Suppressor macrophage (primary cell): ENCODE data around the gene ELMO1.

ENCODE experiments used
- DNase-seq, 4 experiments: peaks; one replicate each; pipeline ENCODE4 v3.0.0-alpha.2; 2020 to 2022

ELMO1 gene

GRCh38 chr7:37431413-37431812, 17.3 kb downstream of the ELMO1 start:
- DNase-seq = no peak

DNA sequence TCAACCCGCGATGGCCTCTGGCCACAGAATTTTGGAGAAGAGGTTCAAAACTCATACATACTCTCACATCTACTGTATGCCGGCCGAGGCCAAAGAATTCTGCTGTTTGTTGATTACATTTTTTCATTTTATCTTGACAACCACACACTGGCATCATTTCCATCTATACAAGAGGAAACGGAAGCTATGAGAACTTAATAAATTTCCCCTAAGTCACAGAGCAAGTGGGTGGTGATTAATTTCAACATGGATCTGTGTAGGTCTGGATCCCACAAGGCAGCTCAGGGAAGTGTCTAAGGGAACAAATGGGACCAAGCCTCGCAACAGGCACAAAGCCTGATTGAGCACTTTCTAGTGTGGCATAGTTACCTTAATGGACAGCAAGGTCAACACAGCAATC, 18.0 kb downstream of the ELMO1 start:
- DNase-seq = peak in 3 of 4 experiments; percentile 30 to 57 (median 46)

DNA sequence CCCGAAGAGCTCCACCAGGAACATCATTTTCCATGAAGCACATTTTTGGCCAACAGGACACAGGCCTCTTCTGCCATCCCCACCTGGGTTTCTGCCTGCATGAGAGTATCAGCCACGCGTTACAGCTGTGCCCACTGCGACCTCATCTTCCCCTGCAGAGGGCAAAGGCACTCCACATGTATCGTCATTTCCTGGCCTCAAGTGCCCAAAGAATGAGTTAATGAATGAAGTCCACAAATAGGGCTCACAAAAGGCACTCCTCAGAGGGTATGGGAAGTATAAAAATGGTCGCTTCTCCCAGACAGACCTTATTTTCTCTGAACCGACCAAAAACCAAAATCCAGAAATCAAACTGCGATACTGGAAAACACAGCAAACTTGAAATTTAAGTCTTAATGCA, 18.5 kb downstream of the ELMO1 start:
- no peak for DNase-seq

GRCh38 chr7:37429435-37429791, 19.3 kb downstream of the ELMO1 start:
- no peak for DNase-seq

- DNase-seq = no peak
Observed at GRCh38 chr7:37428681-37429434, 19.8 kb downstream of the ELMO1 start.

- DNase-seq = no peak
Observed at GRCh38 chr7:37427276-37427940, 21.3 kb downstream of the ELMO1 start.

DNA sequence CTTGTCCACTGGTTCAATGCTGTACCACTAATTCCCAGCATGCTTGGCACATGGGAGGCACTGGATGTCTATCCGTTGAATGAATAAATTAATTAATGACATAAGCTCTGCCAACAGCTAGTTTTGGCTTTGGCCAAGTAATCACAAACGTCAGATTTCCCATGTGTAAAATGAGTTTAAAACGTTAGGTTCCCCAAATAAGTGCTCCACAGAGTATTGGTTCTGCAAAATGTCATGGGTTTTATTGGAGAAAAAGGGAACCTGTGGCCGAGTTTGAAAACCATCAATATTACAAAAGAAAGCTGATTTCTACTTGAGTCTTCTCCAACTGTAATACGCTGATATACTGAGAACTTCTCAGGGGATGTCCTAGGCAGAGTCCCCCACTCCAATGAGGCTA, 23.2 kb downstream of the ELMO1 start:
- DNase-seq = peak; percentile 65 to 91 (median 80)

DNA sequence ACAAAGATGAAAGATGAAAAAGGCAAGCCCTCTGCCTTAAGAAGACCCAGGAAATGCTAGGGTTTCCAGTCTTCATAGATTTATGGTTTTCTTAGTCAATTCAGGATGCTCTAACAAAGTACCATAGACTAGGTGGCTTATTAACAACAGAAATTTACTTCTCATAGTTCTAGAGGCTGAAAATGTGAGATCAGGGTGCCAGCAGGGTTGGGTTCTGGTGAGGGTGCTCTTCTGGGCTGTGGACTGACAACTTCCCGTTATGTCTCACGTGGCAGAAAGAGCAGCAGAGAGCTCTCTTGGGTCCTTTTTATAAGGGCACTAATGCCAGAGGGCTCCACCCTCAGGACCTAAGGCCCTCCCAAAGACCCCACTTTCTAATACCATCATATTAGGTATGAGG, 23.7 kb downstream of the ELMO1 start:
- peak; percentile 36 to 64 (median 58) for DNase-seq

DNA sequence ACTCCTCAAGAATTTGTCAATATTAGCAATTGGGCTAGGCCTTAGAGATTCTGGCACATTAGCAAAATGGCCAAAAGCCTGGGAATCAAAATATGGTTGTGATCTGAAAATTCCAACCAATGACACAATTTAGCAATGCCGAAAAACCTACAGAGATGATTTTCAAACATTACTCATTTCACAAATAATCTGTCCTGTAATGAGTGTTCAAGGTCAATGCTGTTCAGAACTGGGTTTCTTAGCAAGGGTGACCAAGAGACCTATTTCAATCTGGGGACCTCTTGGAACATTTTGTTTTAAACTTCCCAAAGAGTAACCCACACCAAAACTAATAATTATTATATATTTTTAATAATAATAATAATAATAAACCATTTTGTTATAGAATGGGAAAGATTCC, 24.1 kb downstream of the ELMO1 start:
- no peak for DNase-seq

DNA sequence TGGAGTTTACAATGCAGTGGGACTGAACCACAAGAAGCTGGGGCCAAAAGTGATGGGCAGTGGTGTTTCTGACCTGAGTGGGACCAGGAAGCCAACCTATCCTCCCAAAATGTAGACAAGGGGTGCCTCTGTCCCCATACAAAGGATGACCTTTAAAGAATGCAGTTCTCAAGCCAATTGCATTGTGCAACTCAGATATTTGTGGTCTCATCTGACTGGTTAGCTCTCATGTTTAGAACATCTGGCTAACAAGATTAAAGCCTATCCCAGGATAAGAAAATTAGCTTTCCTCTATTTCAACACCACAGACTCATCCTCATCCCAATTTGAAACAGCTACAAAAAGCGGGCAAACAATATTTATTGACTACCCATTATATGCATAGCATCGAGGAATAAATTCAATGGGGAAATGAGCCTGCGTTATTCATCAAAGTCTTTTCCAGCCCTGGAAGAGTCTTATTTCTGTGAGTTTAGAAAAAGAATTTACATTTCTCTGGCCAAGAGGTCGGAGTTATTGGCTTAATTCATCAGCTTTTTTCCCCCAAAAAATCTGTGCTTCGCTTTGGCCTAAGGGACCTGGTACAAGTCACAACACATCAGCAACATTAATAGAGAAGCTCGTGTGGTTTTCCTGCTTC, 26.7 kb downstream of the ELMO1 start:
- DNase-seq = no peak

- peak in 1 of 4 experiments; percentile 36 for DNase-seq
Observed at GRCh38 chr7:37420946-37421695, 27.5 kb downstream of the ELMO1 start.

DNA sequence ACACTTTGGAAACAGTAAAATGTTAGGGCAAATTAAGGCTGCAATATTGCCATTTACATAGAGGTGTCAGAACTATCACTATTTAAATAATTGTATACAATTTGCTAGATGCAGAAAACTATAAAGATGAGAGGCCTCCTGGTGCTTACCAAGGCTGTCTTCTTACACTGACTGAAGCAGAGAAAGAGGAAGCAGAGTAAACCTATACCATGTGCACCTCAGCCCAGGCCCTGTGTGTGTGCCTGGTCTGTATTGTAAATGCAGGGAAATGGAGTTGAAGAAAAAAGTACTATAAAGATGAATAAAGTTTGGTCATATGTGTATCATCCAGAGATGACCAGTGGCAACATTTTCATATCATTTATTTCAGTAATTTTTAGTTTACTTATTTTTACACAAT, 29.2 kb downstream of the ELMO1 start:
- DNase-seq = no peak

- DNase-seq = no peak
Observed at GRCh38 chr7:37418381-37418780, 30.3 kb downstream of the ELMO1 start.

- DNase-seq = no peak
Observed at GRCh38 chr7:37417107-37417474, 31.6 kb downstream of the ELMO1 start.

DNA sequence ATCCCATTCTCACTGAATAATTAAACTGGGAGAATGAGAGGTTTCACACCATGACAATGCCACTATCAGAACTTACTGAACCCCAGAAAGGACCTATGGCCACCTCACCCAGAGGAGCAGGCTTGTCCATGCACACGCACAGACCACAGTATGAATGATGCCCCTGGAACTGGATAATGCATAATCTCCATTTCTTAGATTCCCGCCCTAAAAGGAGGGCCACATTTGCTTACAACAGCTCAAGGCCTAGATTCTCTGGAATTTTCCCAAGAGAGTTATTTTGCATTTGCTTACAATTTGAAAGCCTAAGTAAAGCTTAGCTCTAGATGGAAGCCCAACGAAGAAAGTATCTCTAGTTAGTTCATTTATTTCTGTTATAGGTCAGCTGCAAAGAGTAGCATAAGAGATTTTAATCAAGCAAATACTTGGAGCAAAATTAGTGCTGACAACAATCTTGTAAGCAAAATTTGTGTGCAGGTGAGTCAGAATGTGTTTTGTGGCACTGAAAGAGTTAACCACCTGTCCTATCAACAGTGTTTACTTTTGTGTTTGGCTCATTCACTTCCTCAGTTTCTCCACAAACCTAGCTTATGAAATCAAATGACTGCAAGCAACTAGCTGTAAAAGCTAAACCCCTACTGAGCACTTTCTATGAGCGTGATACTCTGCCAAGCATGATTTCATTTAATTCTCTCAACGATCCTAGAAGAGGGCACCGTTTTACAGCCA, 32.1 kb downstream of the ELMO1 start:
- no peak for DNase-seq

DNA sequence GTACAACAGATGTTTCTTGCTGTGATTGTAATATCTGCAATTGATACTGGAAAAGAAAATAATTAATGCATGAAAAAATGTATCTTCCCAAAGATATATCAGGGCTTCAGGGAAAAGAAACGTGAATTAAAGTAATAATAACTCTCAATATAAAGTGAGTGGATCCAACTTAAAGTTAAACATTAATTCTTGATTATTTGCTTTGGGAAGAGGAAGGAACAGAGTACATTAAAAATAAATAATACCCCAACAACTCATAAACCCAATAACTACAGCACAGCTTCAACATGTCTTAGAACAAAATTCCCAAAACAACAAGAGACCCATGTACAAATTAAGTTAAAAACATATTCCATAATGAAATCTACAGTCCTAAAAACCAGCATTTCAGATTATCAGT, 33.0 kb downstream of the ELMO1 start:
- DNase-seq = no peak

DNA sequence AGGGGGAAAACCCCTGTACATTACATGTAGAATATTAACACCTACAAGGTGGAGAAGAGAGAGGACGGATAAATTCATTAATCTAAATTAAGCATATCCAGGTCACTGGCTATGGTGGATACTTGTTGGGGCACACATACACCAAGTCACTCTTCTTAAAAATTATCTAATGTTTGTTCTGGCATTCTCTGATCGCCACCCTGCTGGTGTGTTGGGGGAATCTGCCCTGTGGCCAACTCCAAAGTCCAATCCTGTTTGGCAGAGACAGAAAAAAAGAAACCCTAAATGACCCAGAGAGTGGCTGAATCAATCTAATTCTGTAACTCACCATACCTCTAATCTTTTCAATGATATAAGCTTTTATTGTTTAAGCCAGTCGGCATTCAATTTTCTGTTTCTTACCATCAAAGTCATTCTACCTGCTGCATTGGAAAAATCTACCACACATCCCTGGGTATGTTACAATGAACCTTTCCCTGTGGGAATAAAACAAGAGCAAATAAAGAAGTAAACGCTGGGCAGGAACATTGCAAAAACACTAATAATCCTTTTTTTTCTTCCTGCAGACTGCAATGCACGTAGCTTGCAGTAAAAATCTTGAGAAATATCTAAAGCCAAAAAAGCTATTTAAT, 34.2 kb downstream of the ELMO1 start:
- DNase-seq = no peak

GRCh38 chr7:37411444-37412034, 37.1 kb downstream of the ELMO1 start:
- no peak for DNase-seq

GRCh38 chr7:37410305-37411229, 38.1 kb downstream of the ELMO1 start:
- peak; percentile 21 to 80 (median 54) for DNase-seq

DNA sequence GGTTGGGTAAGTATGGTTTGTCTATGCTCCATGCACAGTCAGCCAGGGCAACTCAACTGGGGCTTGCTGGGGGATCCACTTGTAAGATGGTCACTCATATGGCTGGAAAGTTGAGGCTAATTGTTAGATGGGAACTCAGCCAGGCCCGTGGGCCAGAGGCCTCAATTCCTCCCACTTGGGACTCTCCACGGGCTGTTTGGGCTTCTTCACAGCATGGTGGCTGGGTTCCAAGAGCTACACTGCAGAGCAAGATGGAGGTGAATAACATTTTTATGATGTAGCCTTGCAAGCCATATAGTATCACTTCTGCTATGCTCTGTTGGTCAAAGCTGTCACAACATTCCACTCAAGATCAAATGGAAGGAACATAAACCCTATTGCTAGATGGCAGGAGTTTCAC, 39.2 kb downstream of the ELMO1 start:
- DNase-seq = peak in 2 of 4 experiments; percentile 32 to 36
